Measurements from ENCODE around the gene SLC25A39. TPM values are rescaled to one million over a fixed set of nuclear protein-coding genes. Genes with fewer than 3 reads are reported as not detected.

SLC25A39 gene
- total and polyA plus RNA-seq, 2 donors (not counting 3 experiments of a cell fraction or from before 2014, with no cell fraction given) = 88.5 to 151 TPM

DNA sequence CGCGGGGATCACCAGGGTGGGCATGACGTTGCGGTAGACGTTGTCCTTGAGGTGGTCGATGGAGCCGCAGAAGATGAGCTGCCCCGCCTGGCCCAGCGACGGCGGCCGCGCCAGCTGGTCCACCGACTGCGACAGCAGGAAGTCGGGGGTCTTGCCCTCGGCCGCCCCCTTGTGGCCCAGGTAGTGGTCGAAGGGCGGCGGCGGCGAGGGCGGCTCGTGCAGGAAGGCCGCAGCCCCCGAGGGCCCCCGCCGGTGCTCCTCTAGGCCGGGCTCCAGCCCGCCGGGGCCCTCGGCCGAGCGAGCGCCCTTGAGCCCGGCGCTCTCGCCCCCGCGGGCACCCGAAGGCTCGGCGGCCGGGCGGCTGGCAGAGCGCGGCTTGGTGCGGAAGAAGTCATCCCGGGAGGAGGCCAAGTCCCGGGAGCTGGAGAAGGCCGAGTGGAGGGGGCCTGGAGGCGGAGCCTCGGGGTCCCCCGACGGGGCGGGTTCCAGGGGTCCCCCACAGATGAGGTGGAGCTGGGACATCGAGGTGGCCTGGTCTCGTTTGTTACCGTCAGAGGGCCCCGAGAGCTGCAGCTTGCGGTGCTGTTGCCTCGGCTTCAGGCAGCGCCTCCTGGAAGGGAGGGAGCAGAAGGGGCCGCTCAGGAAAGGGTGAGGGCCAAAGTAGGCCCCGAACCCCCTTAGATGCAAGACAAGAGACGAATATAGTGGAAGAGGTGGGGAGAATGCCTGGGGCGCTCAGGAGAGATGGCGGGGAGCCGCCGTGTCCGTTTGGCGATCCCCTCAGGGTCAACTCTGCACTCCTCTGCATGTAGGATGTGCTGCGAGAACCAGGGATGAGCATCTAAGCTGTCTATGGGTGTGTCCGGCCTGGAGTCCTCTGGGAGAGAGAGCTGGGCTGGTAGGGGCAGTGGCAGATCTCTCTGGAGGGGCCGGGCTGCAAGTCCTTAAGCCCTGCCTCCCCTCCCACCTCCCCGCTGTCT, 30.2 kb upstream of the SLC25A39 start:
- DNase-seq (ENCODE audit: low read depth, low spot score) (no peak), FAIRE-seq (no peak)
- Histone ChIP-seq H3K9me1 (replicated peaks; ENCODE audit: control insufficient read depth, extremely low read depth, insufficient read depth, low read length) (no peaks in the 10 kb centered on the region), H3K4me3 (replicated peaks in 1 of 3; ENCODE audit: insufficient read depth in 1 of 3, low read depth in 1 of 3, low read length in 3 of 3) (no peak overlapping the region), H3K79me2 (ENCODE audit: control insufficient read depth, insufficient read depth, low read length) (no peaks in the 10 kb centered on the region), H3K9ac (replicated peaks; ENCODE audit: extremely low read depth, insufficient read depth, low read length) (no peak overlapping the region), H4K20me1 (replicated peaks; ENCODE audit: control insufficient read depth, extremely low read depth, insufficient read depth, low read length) (no peaks in the 10 kb centered on the region), H3K4me1 (ENCODE audit: control insufficient read depth, extremely low read depth, insufficient read depth, low read length) (no peaks in the 10 kb centered on the region), H3K27me3 (ENCODE audit: control insufficient read depth in 2 of 2, insufficient read depth in 2 of 2, low read length in 2 of 2) (no peaks in the 10 kb centered on the region), H3K27ac (ENCODE audit: insufficient read depth, low read depth, low read length) (no peak overlapping the region), H3K36me3 (ENCODE audit: control insufficient read depth in 2 of 2, extremely low read depth in 1 of 2, insufficient read depth in 2 of 2, low read length in 2 of 2) (peaks cover 6 to 31% of the 10 kb centered on the region in 2 experiments), H3K4me2 (ENCODE audit: insufficient read depth, low read length) (no peak overlapping the region), H2AFZ (ENCODE audit: low read depth, low read length) (no peak overlapping the region), H3K9me3 (replicated peaks; ENCODE audit: control insufficient read depth, insufficient read depth, low read length) (no peaks in the 10 kb centered on the region)
- TF ChIP-seq MAX (IDR thresholded peaks at IDR 0.05; ENCODE audit: insufficient read depth, insufficient read length) = no peak
- TF ChIP-seq JUN (IDR thresholded peaks at IDR 0.05; ENCODE audit: borderline replicate concordance, insufficient read depth, insufficient read length, low read depth) = no peak
- TF ChIP-seq GATA2 (IDR thresholded peaks at IDR 0.05; ENCODE audit: insufficient read depth, insufficient read length, low read depth, low read length) = no peak
- no peak for TF ChIP-seq POLR2A (IDR thresholded peaks at IDR 0.05; ENCODE audit: low read depth, low read length)
- TF ChIP-seq EZH2 (IDR thresholded peaks at IDR 0.05; ENCODE audit: borderline replicate concordance, low read depth, low read length, severe bottlenecking) = no peak
- TF ChIP-seq, protein P1, sequence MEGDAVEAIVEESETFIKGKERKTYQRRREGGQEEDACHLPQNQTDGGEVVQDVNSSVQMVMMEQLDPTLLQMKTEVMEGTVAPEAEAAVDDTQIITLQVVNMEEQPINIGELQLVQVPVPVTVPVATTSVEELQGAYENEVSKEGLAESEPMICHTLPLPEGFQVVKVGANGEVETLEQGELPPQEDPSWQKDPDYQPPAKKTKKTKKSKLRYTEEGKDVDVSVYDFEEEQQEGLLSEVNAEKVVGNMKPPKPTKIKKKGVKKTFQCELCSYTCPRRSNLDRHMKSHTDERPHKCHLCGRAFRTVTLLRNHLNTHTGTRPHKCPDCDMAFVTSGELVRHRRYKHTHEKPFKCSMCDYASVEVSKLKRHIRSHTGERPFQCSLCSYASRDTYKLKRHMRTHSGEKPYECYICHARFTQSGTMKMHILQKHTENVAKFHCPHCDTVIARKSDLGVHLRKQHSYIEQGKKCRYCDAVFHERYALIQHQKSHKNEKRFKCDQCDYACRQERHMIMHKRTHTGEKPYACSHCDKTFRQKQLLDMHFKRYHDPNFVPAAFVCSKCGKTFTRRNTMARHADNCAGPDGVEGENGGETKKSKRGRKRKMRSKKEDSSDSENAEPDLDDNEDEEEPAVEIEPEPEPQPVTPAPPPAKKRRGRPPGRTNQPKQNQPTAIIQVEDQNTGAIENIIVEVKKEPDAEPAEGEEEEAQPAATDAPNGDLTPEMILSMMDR (IDR thresholded peaks at IDR 0.05; ENCODE audit: extremely low read depth in 1 of 2, insufficient read depth in 1 of 2, low read depth in 1 of 2, low read length in 2 of 2) = peak in 1 of 2 donors; percentile 9
- no peak for TF ChIP-seq MYC (IDR thresholded peaks at IDR 0.05; ENCODE audit: low read depth, low read length)
- dilution Hi-C loops (cut with MboI; ENCODE audit: extremely low pct_ligation_motif_present, low sequenced_read_pairs) (no loop called here), intact Hi-C loops (cut with micrococcal nuclease) (no loop called here)
- BruUV-seq (replicated peaks) = no TSS peak
- ChIA-PET POLR2A (no interaction called here), CTCF (interaction anchor here (0.6 to 3.1 kb wide), 4 partner anchors 8 to 168 kb away, joined by 3 to 12 read pairs (median 4); partner anchors contain the start of genes FAM171A2 and GRN)
